ENCODE results near the gene TMC7.

Gene TMC7

DNA sequence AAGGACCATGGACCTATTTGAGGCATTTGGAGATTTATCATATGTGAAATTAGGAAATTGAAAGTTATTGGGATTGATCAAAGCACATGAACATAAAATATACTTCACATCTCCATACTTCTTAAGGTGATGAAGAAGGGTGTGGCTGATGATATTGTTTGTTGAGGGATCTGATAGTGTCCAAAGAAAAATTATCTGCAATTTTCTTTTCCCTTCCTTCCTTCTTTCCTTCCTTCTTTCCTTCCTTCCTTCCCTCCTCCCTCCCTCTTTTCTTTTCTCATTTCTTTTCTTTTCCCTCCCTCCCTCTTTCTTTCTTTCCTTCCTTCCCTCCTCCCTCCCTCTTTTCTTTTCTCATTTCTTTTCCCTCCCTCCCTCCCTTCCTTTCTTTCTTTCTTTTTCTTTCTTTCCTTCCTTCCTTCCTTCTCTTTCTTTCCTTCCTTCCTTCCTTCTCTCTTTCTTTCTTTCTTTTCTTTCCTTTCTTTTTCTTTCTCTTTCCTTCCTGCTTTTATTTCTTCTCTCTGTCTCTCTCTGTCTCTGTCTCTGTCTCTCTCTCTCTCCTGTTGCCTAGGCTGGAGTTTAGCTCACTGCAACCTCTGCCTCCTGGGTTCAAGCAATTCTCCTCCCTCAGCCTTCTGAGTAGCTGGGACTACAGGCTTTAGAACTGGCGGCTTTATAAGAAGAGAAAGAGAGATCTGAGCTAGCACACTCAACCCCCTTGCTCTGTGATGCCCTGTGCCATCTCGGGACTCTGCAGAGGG lies 109.1 kb downstream of the TMC7 start:
- DNase-seq, result no peak

DNA sequence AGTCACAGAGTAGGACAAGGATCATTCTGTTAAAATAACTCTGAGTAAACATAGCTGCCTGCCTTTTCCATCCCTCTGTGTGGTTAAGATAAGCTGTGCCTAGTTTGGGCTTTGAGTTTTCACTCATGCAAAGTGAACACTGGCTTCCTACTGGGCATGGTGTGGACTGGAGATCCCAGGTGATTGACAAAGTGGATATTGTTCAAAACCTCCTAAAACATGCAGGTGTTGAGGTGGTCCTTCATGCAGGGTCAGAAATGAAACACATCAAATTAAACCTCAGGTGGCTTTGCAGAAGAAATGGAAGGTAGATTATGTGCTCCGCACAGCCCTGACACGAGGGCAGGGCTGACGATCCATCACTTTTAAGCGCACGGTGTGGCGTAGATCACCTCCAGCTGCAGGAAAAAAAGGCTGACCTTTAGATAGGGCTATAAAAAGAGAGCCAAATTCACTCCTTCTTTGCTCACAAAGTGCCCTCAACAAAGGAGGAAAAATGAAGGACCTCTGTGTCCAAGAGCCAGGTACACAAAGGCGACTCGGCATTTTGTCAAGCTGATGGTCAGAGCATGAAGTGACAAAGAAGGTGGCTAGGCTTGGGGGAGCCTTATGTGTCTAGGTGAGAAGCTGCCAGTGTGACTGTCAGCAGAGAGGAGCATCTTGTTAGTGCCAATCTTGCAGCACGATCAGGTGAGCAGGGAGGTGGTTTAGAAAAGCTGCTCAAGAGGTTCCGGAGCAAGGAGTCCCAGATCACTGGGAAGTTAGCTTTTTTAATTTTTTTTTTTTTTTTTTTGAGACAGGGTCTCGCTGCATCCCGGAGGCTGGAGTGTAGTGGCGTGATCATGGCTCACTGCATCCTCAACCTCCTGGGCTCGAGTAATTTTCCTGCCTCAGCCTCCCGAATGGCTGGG lies 110.2 kb downstream of the TMC7 start:
- no peak for DNase-seq

DNA sequence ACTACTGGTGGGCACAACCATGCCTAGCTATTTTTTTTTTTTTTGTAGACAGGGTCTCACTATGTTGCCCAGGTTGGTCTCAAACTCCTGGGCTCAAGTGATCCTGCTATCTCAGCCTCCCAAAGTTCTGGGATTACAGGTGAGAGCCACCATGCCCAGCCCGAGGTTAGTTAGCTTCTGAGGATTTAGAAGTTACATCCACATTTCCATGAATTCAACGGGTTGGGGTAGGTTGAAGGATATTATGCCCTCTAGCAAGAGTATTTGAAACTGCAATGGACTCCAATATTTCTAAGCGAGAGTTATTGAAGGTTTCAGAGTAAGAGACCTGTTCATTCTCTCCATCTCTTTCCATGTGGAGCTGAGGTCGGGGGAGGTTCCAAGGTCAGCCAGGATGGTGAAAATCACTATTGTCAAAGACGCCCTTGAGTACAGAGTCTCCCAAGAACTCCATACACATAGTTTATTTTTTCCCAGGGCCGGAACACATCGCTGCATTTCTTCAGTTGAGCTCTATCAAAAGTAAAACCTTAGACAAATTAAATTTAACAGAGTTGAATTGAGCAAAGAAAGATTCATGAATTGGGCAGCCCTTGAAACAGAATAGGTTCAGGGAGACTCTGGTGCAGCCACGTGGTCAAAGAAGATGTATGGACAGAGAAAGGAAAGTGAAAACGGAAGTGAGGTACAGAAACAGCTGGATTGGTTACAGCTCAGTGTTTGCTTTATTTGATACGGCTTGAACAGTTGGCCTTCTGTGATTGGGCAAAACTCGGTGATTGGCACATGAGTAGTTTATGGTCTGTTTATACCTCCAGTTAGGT lies 111.0 kb downstream of the TMC7 start:
- DNase-seq, result no peak

DNA sequence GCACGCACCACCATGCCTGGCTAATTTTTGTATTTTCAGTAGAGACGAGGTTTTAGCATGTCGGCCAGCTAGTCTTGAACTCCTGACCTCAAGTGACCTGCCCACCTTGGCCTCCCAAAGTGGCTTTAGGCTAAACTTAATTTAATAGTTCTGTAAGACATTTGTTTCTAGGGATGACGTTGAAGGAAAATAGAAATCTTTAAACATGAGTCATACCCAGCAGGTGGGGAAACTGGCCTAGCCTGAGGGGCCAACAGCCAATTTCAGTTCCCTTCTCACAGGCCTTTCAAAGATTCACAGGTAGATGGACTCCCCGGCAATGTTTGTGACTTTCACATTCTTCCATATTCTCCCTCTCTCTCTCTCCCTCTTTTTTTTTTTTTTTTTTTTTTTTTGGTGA lies 111.9 kb downstream of the TMC7 start:
- DNase-seq, result no peak

DNA sequence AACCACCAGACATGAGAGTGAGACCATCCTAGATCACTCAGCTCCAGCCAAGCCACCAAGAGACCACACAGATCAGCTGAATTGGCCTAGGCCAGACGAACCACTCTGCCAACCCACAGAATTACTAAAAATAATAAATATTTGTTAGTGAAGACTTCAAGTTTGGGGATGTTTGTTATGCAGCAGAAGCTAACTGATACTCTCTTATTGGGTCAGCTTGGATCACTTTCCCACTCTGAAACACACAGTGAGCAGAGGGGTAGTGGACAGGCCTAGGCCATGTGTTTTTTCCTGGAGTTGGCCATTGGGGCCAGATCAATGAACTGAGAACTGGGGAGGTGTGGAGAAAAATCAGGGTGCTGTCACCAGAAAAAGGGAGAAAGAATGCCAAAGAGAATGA lies 114.4 kb downstream of the TMC7 start:
- no peak for DNase-seq

DNA sequence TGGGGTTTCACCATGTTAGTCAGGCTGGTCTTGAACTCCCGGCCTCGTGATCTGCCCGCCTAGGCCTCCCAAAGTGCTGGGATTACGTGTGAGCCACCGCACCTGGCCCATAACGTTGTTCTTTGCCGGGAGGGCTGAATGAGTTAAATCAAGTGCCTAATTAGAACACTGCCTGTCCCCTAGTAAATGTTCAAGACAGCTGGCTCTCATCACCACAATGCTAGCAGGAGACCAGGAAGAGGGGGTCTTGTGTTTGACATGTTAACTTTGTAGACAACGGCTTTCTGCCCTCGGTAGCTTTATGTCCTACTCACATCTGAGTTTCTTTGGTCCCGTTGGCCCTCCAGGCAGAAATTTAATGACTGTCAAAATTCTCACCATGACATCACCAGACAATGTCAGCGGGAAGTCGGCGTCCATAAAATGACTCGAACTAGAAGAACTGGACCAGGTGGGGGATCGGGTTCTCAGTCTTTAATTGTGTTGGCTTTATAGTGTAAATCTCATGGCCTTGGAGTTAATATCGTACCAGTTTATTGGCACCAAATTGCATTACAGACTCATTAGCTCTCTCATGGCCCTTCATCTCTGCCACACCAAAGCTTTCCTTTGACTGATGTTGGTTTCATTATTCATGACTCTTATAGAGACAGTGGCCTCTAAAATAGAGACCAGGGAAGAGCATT lies 118.6 kb downstream of the TMC7 start:
- DNase-seq, result peak; percentile 34

DNA sequence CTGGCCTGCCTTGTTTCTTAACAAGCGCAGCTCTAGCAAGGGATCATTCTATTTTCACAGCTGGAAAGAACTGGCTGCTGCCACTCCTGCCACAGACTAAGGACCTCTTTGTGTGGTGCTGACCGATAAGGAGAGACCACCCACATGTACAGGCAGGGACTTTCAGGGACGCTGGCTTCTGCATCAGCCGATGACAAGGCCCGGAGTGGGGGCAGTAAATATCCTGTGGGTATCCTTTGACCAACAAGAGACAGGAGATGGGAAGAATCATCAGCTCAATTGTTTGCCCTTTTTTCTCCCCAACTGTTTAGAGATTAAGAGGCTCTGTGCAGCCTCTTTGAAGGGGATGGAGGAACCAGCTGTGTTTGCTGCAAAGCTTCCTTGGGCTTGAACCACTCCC lies 120.9 kb downstream of the TMC7 start:
- no peak for DNase-seq

DNA sequence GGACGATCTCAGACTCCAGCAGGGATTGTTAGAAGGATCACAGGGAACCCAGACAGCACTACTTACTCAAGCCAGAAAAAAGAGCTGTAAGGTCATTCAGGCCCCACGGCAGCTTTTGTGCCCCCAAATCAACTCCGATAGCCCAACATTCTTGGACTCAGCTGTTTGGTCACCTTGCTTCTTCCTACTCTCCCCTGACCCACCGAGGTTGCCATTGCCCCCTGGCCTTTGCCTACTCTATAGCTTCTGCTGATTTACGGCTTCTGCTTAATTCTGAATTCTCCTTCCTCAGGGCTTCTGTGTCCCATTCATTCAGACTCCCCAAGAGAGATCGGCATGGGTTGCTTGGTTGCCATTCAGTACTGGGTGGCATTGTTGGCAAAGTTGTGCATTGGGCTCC lies 121.4 kb downstream of the TMC7 start:
- DNase-seq, result no peak

DNA sequence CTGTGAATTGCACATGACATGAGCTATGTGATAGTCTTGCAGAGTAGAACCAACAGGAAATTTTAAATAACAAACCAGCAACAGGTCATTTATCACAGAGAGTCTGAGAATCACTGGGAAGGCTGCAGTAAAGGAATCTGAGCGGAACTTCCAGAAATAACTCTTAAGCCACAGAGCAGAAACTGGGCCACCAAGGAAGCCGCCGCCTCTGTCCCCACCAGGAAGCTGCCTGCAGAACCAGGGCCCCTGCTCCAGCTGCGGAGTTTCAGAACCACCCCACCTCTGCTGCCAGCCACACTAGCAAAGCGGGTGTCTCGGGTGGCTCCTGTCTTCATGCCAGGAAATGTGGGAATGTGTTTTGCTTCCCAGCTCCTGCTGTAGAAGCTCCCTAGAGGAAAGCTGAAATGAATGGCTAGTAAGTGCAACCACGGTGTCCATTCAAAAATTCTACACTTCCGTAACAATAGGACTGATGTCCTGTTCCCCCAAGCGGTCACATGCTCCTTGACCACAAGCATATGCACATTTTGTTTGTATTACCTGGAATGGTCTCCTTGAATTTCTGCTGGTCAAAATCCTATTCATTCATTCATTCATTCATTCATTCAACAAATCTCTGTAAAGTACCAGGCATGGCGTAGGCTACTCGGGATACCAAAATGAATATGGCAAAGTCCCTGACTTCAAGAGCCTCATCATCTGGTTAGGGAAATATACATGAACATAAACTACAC lies 122.3 kb downstream of the TMC7 start:
- DNase-seq, result peak; percentile 57

DNA sequence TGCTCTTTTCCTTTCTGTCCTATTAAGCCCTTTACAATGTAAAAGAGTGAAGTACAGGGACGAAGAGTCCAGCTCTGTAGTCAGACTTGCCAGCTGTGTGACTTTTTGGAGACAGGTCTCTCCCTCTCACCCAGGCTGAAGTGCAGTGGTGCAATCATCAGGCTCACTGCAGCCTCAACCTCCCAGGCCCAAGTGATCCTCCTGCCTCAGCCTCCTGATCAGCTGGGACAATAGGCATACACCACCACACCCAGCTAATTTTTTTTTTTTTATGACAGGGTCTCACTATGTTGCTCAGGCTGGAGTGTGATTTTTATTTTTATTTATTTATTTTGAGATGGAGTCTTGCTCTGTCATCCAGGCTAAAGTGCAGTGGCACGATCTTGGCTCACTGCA lies 122.9 kb downstream of the TMC7 start:
- DNase-seq, result no peak

DNA sequence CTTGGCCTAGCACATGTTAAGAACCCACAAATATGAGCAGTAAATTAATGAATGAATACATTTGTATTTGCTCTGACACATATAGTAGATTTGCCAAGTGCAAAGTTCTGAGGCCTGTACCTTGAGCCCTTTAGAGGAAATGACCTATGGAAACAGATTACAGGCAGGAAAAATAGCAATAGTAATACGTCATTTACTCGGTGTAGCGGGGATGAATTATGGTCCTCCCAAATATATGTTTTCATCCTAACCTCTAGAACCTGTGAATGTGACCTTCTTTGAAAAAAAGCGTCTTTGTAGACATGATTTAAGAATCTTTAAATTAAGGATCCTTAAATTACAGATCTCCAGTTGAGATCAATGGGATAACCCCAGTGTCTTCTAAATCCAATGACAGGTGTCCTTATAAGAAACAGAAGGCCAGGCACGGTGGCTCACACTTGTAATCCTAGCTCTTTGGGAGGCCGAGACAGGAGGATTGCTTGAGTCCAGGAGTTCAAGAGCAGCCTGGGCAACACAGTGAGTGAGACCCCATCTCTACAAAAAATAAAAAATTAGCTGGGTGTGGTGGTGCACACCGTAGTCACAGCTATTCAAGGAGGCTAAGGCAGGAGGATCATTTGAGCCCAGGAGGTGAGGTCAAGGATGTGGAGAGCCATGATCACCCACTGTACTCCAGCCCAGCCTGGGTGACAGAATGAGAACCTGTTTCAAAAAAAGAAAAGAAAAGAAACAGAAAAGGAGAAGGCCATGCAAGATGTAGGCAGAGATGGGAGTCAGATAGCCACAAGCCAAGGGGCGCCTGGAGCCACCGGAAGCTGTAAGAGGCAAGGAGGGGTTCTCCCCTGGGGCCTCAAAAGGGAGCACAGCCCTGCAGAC lies 124.9 kb downstream of the TMC7 start:
- DNase-seq, result no peak

DNA sequence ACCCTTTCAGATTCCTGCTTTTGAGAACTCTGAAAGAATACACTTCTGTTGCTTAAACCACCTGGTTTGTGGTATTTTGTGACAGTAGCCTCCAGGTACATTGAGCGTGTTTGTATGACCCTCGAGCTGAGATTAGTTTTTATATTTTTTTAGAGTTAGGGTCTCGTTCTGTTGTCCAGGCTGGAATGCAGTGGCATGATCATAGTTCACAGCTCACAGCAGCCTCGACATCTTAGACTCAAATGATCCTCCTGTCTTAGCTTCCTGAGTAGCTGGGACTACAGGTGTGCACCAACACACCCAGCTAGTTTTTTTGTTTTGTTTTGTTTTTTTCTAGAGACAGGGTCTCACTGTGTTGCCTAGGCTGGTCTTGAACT lies 125.5 kb downstream of the TMC7 start:
- DNase-seq, result no peak

DNA sequence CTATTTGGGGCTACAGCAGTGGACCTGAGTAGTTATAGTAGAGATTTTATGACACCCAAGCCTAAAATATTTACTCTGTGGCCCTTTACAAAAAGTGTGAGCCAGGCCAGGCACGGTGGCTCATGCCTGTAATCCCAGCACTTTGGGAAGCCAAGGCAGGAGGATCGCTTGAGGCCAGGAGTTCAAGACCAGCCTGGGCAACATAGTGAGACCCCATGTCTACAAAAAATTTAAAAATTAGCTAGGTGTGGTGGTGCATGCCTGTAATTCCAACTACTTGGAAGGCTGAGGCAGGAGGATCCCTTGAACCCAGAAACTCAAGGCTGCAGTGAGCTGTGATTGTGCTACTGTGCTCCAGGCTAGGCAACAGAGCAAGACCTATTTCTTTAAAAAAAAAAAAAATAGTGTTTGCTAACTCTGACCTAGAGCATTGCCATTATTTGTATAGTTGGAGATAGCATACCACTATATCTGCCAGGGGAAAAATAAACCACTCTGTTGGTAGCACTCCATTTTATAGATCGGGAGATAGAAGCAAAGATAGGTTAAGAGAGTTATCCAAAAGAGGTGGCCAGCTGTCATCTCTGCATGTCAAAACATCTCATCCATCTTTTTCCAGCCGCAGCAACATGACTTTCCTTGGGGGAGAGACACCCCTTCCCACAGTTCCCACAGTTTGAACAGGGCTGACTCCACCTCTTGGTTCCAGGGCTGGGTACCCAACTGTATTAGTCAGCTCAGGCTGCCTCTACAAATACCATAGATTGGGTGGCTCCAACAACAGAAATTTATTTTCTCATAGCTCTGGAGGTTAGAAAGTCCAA lies 127.0 kb downstream of the TMC7 start:
- DNase-seq, result no peak

DNA sequence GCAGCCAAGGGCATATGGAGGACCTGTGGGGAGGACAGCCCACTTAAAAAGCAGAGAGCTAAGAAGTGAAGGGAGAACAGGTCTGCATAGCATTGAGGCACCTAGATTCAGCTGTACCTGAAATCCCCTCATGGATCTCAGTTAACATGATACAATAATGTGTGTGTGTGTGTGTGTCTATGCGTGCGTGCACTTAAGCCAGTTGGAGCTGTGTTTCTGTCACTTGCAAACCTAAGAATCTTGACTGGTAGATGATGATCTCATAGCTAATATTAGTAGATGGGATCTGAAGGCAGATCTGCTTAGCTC lies 128.3 kb downstream of the TMC7 start:
- DNase-seq, result no peak
